Measurements from ENCODE around the gene GJB2. TPM values are rescaled to one million over a fixed set of nuclear protein-coding genes. Genes with fewer than 3 reads are reported as not detected.
"Not testable (repeated sequence)": the region's sequence is repeated elsewhere in the genome, so short reads cannot be mapped to it uniquely, and the experiment has no call there.

The GJB2 gene
- polyA plus RNA-seq, 1 donor: 0.51 TPM

DNA sequence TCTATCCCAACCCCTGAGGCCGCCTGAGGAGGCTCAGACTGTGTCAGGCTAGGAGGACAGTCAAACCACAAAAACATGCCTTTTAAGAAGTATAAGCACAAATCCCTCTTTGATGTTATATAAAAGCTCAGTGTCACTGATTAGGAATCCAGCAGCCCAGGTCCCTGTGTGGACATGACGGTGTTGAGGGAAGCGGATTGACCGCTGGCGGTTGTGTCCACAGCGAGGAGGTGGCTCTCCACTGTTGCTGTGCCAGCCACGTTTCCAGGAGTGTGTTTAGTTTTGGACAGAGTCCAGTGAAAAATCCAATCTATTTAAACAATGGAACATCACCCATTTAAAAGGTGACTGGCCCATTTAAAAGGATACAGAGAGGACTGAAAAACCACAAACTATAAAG is 24.3 kb downstream of the GJB2 start:
- no peak for DNase-seq (ENCODE audit: low read depth)

DNA sequence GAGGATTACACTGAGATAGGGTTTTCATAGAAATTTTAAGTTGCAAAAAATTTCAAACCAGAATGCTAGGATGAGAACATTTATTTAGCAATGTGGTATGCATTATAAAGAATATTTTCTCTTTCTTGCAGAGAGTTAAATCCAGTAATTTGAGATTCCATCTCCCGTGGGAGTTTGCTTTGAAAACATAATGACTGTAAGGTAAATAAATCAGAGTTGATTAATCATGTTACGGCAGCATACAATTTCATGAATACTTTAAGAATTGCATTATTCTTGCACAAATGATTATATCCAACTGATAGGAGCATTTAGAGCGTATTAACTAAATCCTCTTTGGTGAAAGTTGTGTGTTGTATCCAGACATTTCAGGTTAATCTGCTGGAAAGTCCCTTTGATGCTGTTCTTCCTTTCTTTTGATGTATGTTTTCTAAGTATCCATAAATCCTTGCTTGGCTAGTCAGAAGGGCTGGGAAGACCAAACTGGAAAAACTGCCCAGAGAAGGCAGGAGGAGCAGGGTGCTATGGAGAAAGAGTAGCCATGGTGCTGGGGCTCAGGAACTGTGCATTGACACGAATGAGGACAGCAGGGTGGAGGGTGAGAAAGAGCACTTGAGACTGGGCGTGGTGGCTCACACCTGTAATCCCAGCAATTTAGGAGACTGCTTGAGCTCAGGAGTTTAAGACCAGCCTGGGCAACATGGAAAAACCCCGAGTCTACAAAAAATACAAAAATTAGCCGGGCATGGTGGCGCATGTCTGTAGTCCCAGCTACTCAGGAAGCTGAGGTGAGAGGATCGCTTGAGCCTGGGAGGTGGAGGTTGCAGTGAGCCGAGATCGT is 27.1 kb downstream of the GJB2 start:
- DNase-seq (ENCODE audit: low read depth): no peak

DNA sequence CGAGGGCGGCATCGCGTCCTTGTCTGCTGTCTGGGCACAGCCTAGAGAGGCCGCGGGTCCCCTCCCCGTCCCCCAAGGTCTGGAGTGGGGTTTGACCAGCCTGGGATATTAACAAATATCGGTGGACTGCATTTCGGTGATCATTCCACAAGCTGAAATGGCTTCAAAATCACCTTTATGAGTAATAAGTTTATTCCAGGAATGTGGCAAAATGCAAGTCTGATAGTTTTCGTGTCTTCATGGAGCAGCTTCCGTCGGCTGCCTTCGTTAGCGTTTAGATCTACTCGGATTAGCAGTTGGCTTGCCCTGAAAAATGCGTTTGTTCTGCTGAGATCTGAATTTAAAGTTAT is 30.8 kb downstream of the GJB2 start:
- DNase-seq (ENCODE audit: low read depth): no peak

DNA sequence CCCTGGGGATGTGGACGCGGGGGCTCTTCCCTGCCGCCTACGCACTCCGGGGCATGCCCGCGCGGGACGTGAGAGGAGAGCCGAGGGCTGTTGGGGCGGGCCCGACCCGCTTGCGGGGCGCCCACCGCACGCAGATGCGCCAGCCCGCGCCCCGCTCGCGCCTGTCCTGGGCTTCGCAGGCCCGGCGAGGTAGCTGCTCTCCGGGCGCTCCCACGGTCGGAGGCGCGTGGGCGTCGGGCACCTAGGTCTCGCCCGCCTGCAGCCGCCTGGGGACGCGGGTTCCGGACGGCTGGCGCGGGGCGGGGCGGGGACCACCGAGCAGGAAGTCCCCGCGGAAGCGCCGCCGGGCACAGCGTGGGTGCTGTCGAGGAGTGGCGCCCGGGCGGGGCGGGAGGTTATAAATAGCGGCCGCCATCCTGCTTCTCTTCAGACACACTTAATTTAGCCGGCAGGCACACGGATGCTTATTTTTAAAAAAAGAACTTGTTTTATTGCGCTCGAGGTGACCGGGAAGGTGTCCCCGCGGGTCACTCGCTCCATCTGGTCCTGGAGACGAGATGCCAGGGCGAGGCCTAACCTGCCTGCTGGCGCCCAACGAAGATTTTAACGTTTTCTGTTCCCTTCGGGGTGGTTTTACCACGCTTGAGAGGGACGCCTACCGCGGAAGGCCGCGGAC is 31.3 kb downstream of the GJB2 start:
- no peak for DNase-seq (ENCODE audit: low read depth)

DNA sequence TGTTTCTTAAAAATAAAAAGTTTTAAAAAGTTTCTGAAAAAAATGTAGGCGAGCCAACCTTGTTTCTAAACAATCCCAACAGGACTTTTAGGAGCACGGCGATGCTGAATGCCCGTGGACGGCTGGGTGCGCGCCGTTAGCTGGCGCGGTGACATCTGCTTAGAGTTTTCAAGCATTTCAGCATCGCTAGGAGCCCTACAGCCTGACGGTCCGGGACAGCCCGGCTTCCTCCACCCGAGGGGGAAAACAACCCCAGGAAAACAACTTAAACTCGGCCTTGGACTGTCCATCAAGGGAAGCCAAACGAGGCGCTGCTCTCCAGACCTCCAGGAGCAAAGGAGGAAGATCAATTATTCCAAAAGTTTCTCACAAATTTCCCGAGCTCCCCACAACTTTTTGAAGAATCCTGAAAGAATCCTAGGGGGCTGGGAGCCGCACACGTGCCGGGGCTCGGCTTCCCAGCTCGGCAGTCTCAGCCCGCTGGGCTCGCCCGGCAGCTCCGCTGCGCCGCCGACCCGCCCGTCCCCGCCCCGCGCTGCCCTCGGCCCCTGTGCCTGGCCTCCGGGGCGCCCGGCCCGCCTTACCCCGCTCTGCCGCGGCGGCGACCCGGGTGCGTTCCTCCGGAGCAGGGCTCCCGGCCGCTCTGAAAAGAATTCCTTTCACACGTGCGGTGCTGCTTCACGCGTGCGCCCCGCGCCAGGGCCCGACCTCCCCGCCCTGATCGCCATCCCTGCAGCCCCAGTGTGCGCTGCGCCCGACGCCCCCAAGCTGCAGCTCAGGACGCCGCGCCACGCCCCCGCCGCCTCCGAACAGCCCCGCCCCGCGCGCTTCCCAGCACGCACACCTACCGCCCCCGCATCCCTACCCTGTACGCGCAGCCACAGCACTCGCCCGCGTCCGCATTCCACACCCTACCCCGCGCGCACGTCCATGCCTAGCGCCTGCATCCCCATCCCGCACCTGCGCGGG is 32.1 kb downstream of the GJB2 start, which contains the start of gene GJA3:
Gene GJA3 (minus strand): TSS at position 747 of the 969 bp plus-strand sequence. CDS start 17,764 bp downstream, outside the sequence.
- no peak for DNase-seq (ENCODE audit: low read depth)

DNA sequence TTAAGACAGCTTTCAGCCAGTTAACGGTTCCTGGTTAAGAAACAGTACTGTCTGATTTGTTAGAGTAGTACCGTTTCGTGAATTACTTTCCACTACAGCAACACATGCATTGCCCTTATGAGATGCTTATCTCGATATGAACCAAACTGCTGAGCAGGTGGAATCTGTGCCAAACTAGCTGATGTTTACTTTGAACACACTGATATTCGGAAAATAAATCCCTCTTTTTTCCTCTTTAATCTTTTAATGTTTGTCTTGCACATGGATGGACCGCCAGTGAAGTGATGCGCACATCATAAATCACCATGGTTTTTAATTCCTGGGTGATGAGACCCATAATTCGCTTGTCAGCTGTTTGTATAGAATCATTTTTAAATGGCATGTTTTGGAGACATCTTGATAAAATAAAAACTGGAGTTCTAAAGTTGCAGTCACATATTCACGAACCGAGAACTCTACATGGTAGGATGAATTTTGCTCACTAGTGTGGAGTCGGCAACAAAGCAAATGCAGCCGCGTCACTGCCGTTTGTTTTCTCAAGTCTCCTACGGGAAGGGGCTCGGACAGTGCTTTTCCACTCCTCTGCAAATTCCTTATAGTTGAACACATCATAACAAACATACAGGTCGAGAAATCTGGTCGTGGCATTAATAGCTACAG is 33.0 kb downstream of the GJB2 start:
- no peak for DNase-seq (ENCODE audit: low read depth)

DNA sequence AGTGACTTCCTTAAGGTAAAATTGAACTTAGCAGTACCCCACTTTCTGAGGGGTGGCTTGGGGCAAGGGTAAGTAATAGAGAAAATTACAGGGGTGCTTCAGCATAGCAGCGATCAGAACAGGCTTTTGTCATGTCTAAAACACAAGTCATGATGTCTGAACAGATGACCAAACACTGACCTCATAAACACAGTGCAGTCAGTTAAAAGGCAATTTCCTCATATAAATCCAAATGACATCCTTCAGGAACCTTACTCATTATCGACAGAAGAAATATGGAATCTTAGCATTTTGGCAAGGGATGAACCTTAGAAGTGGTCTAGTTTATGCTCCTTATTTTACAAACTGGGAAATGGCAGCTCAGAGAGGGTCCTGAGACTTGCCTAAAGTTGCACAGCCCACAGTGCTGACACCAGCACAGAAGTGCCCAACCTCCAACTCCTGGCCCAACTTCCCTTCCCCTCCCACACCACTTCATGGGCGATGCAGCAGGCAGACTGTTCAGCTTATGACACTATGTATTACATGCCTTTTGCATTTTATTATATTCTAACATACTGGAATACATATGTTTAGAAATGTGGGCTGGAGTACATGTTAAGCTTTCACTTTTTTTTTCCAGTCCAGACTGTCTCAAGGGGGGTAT is 35.5 kb downstream of the GJB2 start:
- DNase-seq (ENCODE audit: low read depth): no peak

DNA sequence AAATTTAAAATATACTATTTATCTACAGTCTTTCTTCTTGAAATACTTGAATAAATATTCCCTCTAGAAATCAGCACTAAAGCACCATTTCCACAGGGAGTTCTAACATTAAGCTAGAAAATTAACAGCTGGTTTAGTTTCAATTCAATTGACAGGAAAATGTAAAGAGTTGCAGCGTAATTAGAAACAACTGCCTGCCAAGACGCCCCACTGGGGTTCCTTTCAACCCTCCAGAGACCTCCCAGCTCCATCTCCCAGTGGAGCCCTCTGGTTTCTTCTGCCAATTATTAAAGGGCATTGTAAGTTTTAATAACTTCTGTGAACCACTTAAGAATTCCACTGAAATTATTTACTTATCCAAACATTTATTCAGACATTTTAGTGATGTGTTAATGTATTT is 36.0 kb downstream of the GJB2 start:
- DNase-seq (ENCODE audit: low read depth): no peak

DNA sequence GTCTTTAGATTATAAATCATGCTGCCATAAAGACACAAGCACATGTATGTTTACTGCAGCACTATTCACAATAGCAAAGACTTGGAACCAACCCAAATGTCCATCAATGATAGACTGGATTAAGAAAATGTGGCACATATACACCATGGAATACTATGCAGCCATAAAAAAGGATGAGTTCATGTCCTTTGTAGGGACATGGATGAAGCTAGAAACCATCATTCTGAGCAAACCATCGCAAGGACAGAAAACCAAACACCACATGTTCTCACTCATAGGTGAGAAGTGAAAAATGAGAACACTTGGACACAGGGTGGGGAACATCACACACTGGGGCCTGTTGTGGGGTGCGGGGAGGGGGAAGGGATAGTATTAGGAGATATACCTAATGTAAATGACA is 39.4 kb downstream of the GJB2 start:
- not testable (repeated sequence) for DNase-seq (ENCODE audit: low read depth)

DNA sequence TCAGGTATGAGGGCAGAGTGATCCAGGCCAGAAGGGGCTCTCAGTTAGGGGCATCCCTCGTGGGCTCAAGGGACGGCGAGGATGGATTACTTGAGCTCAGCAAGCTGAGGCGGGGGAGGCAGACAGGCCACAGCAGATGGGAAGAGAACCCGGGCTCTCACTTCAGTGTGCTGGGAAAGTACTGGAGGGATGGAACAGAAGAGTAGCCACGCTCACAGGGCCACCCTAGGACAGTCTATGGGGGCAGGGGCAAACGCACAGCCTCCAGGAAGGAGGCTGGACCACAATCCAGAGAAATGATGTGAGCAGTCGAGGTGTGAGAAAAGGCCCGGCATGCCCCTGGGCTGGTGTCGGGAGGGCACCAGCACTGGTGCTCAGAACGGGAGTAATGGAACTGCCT is 41.1 kb downstream of the GJB2 start:
- DNase-seq (ENCODE audit: low read depth): no peak

DNA sequence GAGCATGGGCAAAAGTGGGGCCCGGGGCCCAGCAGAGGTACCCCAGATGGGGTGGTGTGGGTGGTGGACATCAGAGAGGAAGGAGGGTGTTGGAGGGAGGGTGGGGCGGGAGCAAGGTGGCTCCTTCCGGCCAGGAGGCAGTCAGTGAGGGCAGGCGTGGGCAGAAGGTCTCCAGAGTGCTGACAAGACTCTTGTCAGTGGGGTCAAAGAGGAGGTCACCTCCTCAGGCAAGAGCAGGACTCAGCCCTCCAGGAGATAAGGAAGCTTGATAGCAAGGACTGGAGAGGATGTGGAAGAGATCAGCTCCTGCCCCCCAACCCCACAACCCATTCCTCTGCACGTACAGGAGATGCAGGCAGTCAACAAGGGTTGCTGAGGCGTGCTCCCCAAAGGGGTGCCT is 41.7 kb downstream of the GJB2 start:
- DNase-seq (ENCODE audit: low read depth): no peak

DNA sequence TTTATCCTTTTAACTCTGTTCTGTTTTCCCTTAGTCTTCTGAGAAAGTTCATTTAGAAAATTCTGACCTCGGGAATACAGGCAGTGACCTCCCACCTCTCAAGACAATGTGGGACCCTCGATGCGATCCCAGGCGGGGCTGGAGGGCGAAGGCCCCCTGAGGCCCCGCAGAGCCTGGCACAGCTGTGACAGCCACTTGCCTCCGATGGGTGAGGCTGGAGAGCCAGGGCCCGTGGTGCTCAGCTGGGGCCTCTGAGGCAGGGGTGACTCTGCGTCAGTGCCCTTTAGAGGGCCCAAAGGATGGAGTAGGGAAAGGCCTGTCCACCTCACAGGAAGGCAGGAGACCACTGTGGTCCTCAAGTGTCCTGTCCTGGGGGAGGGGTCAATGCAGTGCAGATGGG is 42.2 kb downstream of the GJB2 start:
- no peak for DNase-seq (ENCODE audit: low read depth)

DNA sequence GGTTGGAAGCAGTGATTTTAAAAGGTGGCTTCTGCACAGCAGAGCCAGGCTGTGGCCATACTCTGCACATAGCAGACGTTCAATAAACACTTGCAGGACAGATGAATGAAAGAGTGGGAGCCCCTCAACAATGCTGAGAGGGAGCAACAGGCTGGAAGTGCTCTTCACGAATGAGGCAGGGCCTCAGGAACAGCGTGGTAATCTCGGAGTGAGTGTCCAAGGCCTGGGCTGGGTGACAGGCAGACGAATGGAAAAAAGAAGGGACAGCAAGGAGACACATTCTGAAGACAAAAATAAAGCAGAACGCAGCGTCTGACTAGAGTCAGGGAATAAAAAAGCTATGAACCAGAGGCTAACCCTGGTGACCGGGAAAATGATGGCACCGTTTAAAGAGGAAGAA is 43.0 kb downstream of the GJB2 start:
- no peak for DNase-seq (ENCODE audit: low read depth)

DNA sequence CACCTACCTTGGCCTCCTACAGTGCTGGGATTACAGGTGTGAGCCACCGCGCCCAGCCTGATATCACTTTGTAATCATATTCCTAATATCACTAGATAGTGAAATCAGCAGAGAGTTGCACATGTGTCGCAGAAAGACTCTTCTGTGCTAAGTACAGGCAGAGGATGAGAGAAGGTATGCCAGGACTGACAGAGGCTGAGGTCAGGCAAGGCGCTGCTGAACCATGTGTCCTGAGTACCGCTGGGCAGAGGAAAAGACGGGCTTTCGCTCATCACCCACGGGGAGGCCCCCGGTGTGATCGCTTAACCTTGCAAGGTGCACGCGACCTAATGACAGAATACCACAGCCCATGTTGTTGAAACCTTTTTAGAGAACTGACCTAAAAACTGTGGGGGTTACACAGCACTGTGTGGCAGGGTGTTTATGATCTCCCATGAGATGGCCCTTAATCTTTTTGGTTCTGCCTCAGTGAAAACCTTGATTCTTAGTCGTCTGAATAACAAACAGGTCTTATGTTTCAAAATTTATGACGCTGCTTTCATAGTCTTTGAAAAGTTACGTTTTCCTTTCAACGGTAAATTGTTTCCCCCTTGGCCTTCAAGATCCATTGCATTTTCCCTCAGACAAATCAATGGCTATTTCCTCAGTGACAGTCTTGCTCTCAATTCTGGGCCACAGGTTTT is 44.1 kb downstream of the GJB2 start:
- DNase-seq (ENCODE audit: low read depth): no peak

DNA sequence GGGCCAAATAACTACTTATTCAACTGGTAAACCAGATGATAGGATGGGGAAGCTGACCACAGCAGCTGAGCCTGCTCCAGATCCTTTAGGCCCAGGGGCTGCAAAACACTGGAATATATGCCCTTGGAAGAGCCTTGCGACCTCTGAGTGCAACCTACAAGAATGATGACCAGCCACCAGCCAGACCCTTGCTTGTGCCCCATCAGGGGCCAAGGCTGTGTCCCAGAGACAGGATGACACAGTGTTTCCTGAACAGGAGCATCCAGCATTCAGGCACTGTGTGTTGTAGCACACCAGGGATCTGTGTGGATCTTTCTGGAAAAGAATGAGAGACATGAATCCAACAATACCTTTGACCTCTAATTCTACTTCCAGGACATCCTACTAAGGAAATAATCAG is 46.4 kb downstream of the GJB2 start:
- DNase-seq (ENCODE audit: low read depth): no peak

DNA sequence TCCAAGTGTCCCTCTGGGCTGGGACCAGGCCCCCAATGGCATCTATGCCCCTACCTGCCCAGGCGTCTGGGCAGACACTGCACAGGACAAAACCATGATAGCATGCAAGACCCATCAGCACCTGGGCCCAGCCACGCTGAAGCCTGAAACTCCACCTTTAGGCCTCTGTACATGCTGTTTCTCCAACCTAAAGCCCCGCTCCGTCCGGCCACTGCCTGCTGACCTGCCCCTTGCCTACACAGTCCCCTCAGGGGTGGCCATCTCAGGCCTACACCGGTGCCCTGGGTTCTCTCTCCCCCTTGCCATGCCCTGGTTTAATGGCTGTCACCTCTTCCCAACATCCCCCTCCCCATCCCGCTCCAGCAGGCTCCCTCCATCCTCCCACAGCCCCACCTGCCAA is 47.2 kb downstream of the GJB2 start:
- no peak for DNase-seq (ENCODE audit: low read depth)

DNA sequence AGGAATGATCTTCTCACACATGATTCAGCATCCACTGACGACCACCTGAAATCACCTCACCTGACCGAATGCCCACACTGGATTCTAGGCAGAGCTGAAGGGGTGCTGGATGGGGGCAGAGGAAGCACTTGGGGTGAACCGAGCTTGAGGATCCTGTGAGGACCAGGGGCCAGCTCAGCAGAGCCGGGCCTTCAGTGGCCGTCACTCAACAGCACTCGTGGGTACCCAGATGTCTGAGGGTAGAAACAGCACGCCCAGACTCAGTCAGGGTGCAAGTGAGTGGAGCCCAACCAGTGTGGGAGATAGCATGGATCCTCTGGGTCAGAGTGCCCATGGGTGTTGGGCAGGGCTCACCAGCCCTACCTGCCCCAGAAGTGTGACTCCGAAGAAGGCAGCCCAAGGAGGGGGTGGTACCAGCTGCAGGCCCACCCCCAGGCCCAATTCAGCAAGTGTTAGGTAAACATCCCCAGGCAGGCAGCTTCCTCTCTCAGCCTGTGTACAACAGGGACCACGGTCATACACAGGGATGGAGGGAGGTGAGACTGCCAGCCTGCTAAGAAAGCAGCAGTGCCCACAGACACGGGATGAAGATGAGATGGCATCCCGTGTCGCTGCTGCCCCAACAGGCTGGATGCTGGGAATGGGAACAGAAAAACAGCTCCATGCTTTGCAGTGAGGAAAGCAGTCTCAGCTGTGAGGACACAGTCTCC is 48.4 kb downstream of the GJB2 start:
- no peak for DNase-seq (ENCODE audit: low read depth)

DNA sequence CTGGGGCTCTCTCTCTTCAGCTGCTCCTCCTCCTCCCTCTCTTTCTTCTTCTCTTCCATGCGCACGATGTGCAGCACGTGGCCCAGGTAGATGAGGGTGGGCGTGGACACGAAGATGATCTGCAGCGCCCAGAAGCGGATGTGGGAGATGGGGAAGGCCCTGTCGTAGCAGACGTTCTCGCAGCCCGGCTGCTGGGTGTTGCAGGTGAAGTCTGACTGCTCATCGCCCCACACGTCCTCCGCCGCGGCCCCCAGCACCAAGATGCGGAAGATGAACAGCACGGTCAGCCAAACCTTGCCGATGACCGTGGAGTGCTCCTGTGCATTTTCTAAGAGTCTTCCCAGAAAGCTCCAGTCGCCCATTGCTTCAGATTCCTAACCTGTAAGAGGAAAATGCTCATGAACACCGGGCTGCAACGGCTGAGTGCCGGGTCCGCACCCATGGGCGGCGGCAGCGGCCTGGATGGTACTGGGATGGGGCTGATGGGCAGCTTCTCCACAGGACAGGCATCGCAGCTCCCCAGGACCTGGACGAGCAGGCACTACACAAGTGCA is 49.7 kb downstream of the GJB2 start:
- no peak for DNase-seq (ENCODE audit: low read depth)

All from forelimb muscle (tissue), 1 donor.